Gastroesophageal sphincter (tissue), 3 donors: ENCODE data around the gene CUX1.

Source experiments
- EP300 ChIP-seq: sonication (generic); formaldehyde crosslinking; IDR thresholded peaks from one replicate; pipeline ENCODE4 v1.6.1; 2017; ENCODE audit warnings: antibody characterized with exemption, mild to moderate bottlenecking
- TF ChIP-seq, protein P1 (sequence below), 4 experiments: fragments of 200-600 bp in 2 of 4; fragments of 450-650 bp in 2 of 4; sonication (generic) in 1 of 4; IDR thresholded peaks; one replicate each; pipeline ENCODE4 v1.5.1; 2017 to 2019; ENCODE audit warnings: antibody characterized with exemption in 4 of 4, mild to moderate bottlenecking in 2 of 4, moderate library complexity in 2 of 4

DNA sequence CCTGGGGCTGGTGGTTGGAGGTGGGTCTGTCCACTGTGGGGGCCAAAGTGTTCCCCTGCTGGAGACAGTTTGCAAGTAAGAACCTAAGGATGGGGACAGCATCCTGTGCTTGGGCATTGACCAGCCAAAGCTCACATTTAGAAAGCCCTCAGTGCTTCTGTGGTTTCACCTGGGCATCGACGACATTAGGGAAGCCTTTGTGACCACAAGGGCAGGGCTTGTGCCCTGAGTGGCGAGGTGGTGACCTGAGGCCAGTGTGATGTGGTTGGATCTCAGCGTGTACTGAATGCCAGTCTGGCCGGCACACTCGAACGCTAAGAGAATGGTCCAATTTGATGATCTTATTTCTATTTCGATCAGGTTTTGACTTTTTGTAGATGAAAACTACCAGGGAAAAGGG, 437.1 kb downstream of the CUX1 start:
- TF ChIP-seq, protein P1, sequence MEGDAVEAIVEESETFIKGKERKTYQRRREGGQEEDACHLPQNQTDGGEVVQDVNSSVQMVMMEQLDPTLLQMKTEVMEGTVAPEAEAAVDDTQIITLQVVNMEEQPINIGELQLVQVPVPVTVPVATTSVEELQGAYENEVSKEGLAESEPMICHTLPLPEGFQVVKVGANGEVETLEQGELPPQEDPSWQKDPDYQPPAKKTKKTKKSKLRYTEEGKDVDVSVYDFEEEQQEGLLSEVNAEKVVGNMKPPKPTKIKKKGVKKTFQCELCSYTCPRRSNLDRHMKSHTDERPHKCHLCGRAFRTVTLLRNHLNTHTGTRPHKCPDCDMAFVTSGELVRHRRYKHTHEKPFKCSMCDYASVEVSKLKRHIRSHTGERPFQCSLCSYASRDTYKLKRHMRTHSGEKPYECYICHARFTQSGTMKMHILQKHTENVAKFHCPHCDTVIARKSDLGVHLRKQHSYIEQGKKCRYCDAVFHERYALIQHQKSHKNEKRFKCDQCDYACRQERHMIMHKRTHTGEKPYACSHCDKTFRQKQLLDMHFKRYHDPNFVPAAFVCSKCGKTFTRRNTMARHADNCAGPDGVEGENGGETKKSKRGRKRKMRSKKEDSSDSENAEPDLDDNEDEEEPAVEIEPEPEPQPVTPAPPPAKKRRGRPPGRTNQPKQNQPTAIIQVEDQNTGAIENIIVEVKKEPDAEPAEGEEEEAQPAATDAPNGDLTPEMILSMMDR (IDR thresholded peaks at IDR 0.05), result no peak
- no peak for TF ChIP-seq EP300
